Gastrocnemius medialis (tissue), 4 donors: Measurements from ENCODE around the gene AHI1.

Experiments
- CTCF ChIP-seq, 5 experiments: fragments of 450-650 bp in 3 of 5; fragments of 200-600 bp in 2 of 5; sonication (generic) in 2 of 5; IDR thresholded peaks in 4 of 5; conservative IDR thresholded peaks in 1 of 5; 1 replicate in 4 of 5; 2 replicates in 1 of 5; pipeline ENCODE4 v1.5.1; 2016 to 2019; ENCODE audit warnings: antibody characterized with exemption in 5 of 5, mild to moderate bottlenecking in 3 of 5, moderate library complexity in 3 of 5
- POLR2A ChIP-seq, 2 donors: fragments of 450-650 bp; IDR thresholded peaks; one replicate each; pipeline ENCODE4 v1.6.1; 2017; ENCODE audit warnings: antibody characterized with exemption in 2 of 2, mild to moderate bottlenecking in 2 of 2, moderate library complexity in 2 of 2

- no peak for TF ChIP-seq CTCF (IDR thresholded peaks at IDR 0.05 in 4 of 5, conservative IDR thresholded peaks at IDR 0.05 in 1 of 5)
- no peak for TF ChIP-seq POLR2A (IDR thresholded peaks at IDR 0.05)
These were observed 116.7 kb downstream of the AHI1 start for GRCh38 chr6:135380793-135381192.
